WTC11 (cell line): ENCODE data around the gene MXD3. TPM values are rescaled to one million over a fixed set of nuclear protein-coding genes. Genes with fewer than 3 reads are reported as not detected.

ENCODE experiments used
- ATAC-seq: fragments of 200-7000 bp; cut with Tn5 transposase; 2 replicates; pipeline ENCODE4 v1.10.0; 2021; ENCODE audit warnings: mild to moderate bottlenecking, moderate library complexity
- CTCF ChIA-PET: fragments of 300-600 bp; sonication (Branson Sonifier 250); formaldehyde crosslinking; loops from one replicate; lab custom pipeline; 2021; ENCODE audit warnings: antibody characterized with exemption; lab: Charles Lee
- POLR2A ChIA-PET: fragments of 350-600 bp; sonication (Branson Sonifier 250); formaldehyde crosslinking; loops from one replicate; lab custom pipeline; 2021; ENCODE audit warnings: antibody characterized with exemption; lab: Charles Lee
- DNase-seq: peaks from one replicate; pipeline ENCODE4 v3.0.0; 2021; ENCODE audit warnings: low spot score
- H3K27ac Mint-ChIP-seq: 2 replicates; pipeline ENCODE4 v1.8.0; 2021; ENCODE audit warnings: mixed read lengths
- H3K27me3 Mint-ChIP-seq: 2 replicates; pipeline ENCODE4 v1.8.0; 2021; ENCODE audit warnings: low read depth, mild to moderate bottlenecking, moderate library complexity, mixed read lengths
- H3K36me3 Mint-ChIP-seq: 2 replicates; pipeline ENCODE4 v1.8.0; 2021; ENCODE audit warnings: mixed read lengths
- H3K4me1 Mint-ChIP-seq: 2 replicates; pipeline ENCODE4 v1.8.0; 2022; ENCODE audit warnings: mixed read lengths
- H3K4me3 Mint-ChIP-seq: 2 replicates; pipeline ENCODE4 v1.8.0; 2021; ENCODE audit warnings: mild to moderate bottlenecking, moderate library complexity, mixed read lengths
- H3K9me3 Mint-ChIP-seq: 2 replicates; pipeline ENCODE4 v1.8.0; 2021; ENCODE audit warnings: mixed read lengths
- ATF1 ChIP-seq: sonication (generic); formaldehyde crosslinking; IDR thresholded peaks from 2 replicates; pipeline ENCODE4 v1.8.1; 2023; ENCODE audit warnings: mild to moderate bottlenecking, moderate library complexity, missing genetic modification reagents
- CBFB ChIP-seq: sonication (generic); formaldehyde crosslinking; IDR thresholded peaks from 2 replicates; pipeline ENCODE4 v1.8.1; 2022; ENCODE audit warnings: mild to moderate bottlenecking, low read depth, missing genetic modification reagents
- CREB1 ChIP-seq: sonication (generic); formaldehyde crosslinking; IDR thresholded peaks from 2 replicates; pipeline ENCODE4 v1.8.0; 2023; ENCODE audit warnings: mild to moderate bottlenecking, missing genetic modification reagents
- ELF4 ChIP-seq: sonication (generic); formaldehyde crosslinking; IDR thresholded peaks from 2 replicates; pipeline ENCODE4 v1.8.1; 2022; ENCODE audit warnings: low read depth, mild to moderate bottlenecking, moderate library complexity, missing genetic modification reagents
- ETV6 ChIP-seq: sonication (generic); formaldehyde crosslinking; IDR thresholded peaks from 2 replicates; pipeline ENCODE4 v1.8.1; 2022; ENCODE audit warnings: mild to moderate bottlenecking, missing genetic modification reagents
- FOXP1 ChIP-seq: sonication (generic); formaldehyde crosslinking; IDR thresholded peaks from 2 replicates; pipeline ENCODE4 v1.8.0; 2022; ENCODE audit warnings: missing genetic modification reagents, mild to moderate bottlenecking, moderate library complexity, borderline replicate concordance
- MXD4 ChIP-seq: fragments of 250-450 bp; sonication (Bioruptor Pico); IDR thresholded peaks from 2 replicates; pipeline ENCODE4 v1.8.0; 2021; ENCODE audit warnings: mild to moderate bottlenecking, moderate library complexity, borderline replicate concordance
- MYBL2 ChIP-seq: sonication (generic); formaldehyde crosslinking; IDR thresholded peaks from 2 replicates; pipeline ENCODE4 v1.8.1; 2023; ENCODE audit warnings: mild to moderate bottlenecking, moderate library complexity, missing genetic modification reagents
- NFE2L1 ChIP-seq: sonication (generic); formaldehyde crosslinking; IDR thresholded peaks from 2 replicates; pipeline ENCODE4 v1.8.1; 2023; ENCODE audit warnings: missing genetic modification reagents
- NFYB ChIP-seq: sonication (generic); formaldehyde crosslinking; conservative IDR thresholded peaks from 2 replicates; pipeline ENCODE4 v1.8.0; 2022; ENCODE audit warnings: low read depth, missing genetic modification reagents
- SOX15 ChIP-seq: fragments of 250-450 bp; sonication (Bioruptor Pico); IDR thresholded peaks from 2 replicates; pipeline ENCODE4 v1.9.0; 2021; ENCODE audit warnings: mild to moderate bottlenecking
- ZNF138 ChIP-seq: sonication (generic); formaldehyde crosslinking; conservative IDR thresholded peaks from 2 replicates; pipeline ENCODE4 v1.8.1; 2022; ENCODE audit warnings: mild to moderate bottlenecking, moderate library complexity, missing genetic modification reagents
- ZNF263 ChIP-seq: sonication (generic); formaldehyde crosslinking; IDR thresholded peaks from 2 replicates; pipeline ENCODE4 v1.8.1; 2022; ENCODE audit warnings: low read depth, mild to moderate bottlenecking, moderate library complexity, missing genetic modification reagents
- ZNF281 ChIP-seq: sonication (generic); formaldehyde crosslinking; IDR thresholded peaks from 2 replicates; pipeline ENCODE4 v1.8.0; 2023; ENCODE audit warnings: mild to moderate bottlenecking, missing genetic modification reagents
- ZNF532 ChIP-seq: fragments of 250-450 bp; sonication (Bioruptor Pico); IDR thresholded peaks from 2 replicates; pipeline ENCODE4 v1.9.0; 2021; ENCODE audit warnings: mild to moderate bottlenecking, borderline replicate concordance
- total RNA-seq: library from RNA; stranded (reverse); gene quantifications from 3 replicates; pipeline ENCODE4 v1.2.3, GENCODE V29; 2021
- TF ChIP-seq, protein P1 (sequence below): sonication (generic); formaldehyde crosslinking; IDR thresholded peaks from 2 replicates; pipeline ENCODE4 v1.8.0; 2022; ENCODE audit warnings: missing genetic modification reagents
- TF ChIP-seq, protein P2 (sequence below): sonication (generic); formaldehyde crosslinking; IDR thresholded peaks from 2 replicates; pipeline ENCODE4 v1.8.1; 2022; ENCODE audit warnings: low read depth, missing genetic modification reagents, borderline replicate concordance
- TF ChIP-seq, protein P3 (sequence below): sonication (generic); formaldehyde crosslinking; IDR thresholded peaks from 2 replicates; pipeline ENCODE4 v1.8.1; 2022; ENCODE audit warnings: mild to moderate bottlenecking, missing genetic modification reagents, moderate library complexity, borderline replicate concordance

The MXD3 gene
- total RNA-seq, 1 experiment from 2014 or later = 25.7 TPM

DNA sequence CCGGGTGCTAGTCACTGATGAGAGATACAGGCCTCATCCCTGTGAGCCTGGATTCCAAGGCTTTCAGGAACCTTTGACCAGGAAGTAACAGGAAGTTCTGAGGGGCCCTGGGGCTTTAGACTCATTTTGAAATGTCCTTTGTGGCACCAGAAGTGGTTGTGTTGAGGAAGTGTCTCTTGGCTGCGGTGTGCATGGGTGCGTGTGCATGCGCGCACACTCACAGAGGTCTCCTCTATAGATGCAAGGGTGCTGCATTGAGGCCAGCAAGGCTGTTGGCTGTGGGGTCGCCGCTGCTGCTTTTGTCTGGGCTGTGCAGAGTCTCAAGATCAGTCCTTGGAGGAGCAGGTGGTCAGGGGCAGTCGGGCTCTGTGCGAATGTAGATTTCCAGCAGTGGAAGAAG, 15.8 kb downstream of the MXD3 start (continued):
- no peak for TF ChIP-seq ZNF532 (CRISPR knock-in tag)

DNA sequence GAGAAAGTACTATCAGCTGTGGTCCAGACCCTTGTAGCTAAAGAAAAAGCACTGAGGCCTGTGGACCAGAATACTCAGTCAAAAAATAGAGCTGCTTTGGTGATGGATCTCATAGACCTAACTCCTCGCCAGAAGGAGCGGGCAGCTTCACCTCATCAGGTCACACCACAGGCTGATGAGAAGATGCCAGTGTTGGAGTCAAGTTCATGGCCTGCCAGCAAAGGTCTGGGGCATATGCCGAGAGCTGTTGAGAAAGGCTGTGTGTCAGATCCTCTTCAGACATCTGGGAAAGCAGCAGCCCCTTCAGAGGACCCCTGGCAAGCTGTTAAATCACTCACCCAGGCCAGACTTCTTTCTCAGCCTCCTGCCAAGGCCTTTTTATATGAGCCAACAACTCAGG, 17.1 kb downstream of the MXD3 start:
- POLR2A ChIA-PET = no interaction called here
- Mint-ChIP-seq H3K36me3 (peaks cover 56% of the 10 kb centered on the region), H3K27ac (no peak overlapping the region)

More for the DNA sequence above, 17.1 kb downstream of the MXD3 start:
- DNase-seq = no peak
- TF ChIP-seq, protein P1, sequence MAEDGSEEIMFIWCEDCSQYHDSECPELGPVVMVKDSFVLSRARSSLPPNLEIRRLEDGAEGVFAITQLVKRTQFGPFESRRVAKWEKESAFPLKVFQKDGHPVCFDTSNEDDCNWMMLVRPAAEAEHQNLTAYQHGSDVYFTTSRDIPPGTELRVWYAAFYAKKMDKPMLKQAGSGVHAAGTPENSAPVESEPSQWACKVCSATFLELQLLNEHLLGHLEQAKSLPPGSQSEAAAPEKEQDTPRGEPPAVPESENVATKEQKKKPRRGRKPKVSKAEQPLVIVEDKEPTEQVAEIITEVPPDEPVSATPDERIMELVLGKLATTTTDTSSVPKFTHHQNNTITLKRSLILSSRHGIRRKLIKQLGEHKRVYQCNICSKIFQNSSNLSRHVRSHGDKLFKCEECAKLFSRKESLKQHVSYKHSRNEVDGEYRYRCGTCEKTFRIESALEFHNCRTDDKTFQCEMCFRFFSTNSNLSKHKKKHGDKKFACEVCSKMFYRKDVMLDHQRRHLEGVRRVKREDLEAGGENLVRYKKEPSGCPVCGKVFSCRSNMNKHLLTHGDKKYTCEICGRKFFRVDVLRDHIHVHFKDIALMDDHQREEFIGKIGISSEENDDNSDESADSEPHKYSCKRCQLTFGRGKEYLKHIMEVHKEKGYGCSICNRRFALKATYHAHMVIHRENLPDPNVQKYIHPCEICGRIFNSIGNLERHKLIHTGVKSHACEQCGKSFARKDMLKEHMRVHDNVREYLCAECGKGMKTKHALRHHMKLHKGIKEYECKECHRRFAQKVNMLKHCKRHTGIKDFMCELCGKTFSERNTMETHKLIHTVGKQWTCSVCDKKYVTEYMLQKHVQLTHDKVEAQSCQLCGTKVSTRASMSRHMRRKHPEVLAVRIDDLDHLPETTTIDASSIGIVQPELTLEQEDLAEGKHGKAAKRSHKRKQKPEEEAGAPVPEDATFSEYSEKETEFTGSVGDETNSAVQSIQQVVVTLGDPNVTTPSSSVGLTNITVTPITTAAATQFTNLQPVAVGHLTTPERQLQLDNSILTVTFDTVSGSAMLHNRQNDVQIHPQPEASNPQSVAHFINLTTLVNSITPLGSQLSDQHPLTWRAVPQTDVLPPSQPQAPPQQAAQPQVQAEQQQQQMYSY (CRISPR knock-in tag) = no peak
- TF ChIP-seq, protein P2, sequence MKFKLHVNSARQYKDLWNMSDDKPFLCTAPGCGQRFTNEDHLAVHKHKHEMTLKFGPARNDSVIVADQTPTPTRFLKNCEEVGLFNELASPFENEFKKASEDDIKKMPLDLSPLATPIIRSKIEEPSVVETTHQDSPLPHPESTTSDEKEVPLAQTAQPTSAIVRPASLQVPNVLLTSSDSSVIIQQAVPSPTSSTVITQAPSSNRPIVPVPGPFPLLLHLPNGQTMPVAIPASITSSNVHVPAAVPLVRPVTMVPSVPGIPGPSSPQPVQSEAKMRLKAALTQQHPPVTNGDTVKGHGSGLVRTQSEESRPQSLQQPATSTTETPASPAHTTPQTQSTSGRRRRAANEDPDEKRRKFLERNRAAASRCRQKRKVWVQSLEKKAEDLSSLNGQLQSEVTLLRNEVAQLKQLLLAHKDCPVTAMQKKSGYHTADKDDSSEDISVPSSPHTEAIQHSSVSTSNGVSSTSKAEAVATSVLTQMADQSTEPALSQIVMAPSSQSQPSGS (CRISPR knock-in tag) = no peak
- TF ChIP-seq ZNF281 (CRISPR knock-in tag) (no peak), NFE2L1 (CRISPR knock-in tag) (no peak), ZNF138 (CRISPR knock-in tag) (no peak), SOX15 (CRISPR knock-in tag) (no peak), ETV6 (CRISPR knock-in tag) (no peak), ATF1 (no peak), CBFB (no peak), MYBL2 (CRISPR knock-in tag) (no peak), MXD4 (CRISPR knock-in tag) (no peak), ZNF263 (CRISPR knock-in tag) (no peak), CREB1 (CRISPR knock-in tag) (no peak), NFYB (CRISPR knock-in tag) (no peak), ELF4 (no peak), FOXP1 (CRISPR knock-in tag) (no peak)
- TF ChIP-seq, protein P3, sequence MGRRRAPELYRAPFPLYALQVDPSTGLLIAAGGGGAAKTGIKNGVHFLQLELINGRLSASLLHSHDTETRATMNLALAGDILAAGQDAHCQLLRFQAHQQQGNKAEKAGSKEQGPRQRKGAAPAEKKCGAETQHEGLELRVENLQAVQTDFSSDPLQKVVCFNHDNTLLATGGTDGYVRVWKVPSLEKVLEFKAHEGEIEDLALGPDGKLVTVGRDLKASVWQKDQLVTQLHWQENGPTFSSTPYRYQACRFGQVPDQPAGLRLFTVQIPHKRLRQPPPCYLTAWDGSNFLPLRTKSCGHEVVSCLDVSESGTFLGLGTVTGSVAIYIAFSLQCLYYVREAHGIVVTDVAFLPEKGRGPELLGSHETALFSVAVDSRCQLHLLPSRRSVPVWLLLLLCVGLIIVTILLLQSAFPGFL (CRISPR knock-in tag) = no peak
- TF ChIP-seq, all 79 proteins: peak for 0
- CTCF ChIA-PET = interaction anchor here (0.9 to 1.8 kb wide), 2 partner anchors 15 to 183 kb away, joined by 3 read pairs; no protein-coding TSS in a partner anchor
- peaks cover 27% of the 10 kb centered on the region for H3K4me1 Mint-ChIP-seq
- H3K27me3 Mint-ChIP-seq = no peaks in the 10 kb centered on the region
- H3K4me3 Mint-ChIP-seq = no peak overlapping the region
- ATAC-seq = no peak
- H3K9me3 Mint-ChIP-seq = no peaks in the 10 kb centered on the region
